ENCODE data around the gene SH3BGRL2.

The SH3BGRL2 gene

GRCh38 chr6:79589701-79590100 is 41.4 kb upstream of the SH3BGRL2 start:
- Histone ChIP-seq H3K9ac (ENCODE audit: low read depth, low read length) (no peak overlapping the region), H3K4me3 (ENCODE audit: low read depth in 1 of 2, low read length in 2 of 2) (no peak overlapping the region)
- no peak for DNase-seq

GRCh38 chr6:79597155-79597554 is 34.0 kb upstream of the SH3BGRL2 start:
- Histone ChIP-seq H3K36me3 (ENCODE audit: insufficient read depth, low read length) (no peaks in the 10 kb centered on the region), H4K20me1 (ENCODE audit: insufficient read depth, low read length) (no peaks in the 10 kb centered on the region), H3K27ac (ENCODE audit: low read length) (no peak overlapping the region), H3K79me2 (ENCODE audit: insufficient read depth, low read length) (no peaks in the 10 kb centered on the region), H3K27me3 (ENCODE audit: insufficient read depth, low read length, poor library complexity) (no peaks in the 10 kb centered on the region), H3K9ac (ENCODE audit: low read depth, low read length) (no peak overlapping the region), H3K4me3 (ENCODE audit: low read depth in 1 of 2, low read length in 2 of 2) (no peak overlapping the region), H3K9me3 (ENCODE audit: insufficient read depth, low read length, severe bottlenecking) (no peaks in the 10 kb centered on the region), H3K4me2 (ENCODE audit: insufficient read depth, low read length) (no peak overlapping the region), H3K4me1 (ENCODE audit: insufficient read depth, low read length) (no peaks in the 10 kb centered on the region), H2AFZ (ENCODE audit: low read depth, low read length) (no peak overlapping the region)
- TF ChIP-seq EZH2 (IDR thresholded peaks at IDR 0.05; ENCODE audit: borderline replicate concordance, low read depth, low read length, severe bottlenecking) (no peak), CTCF (IDR thresholded peaks at IDR 0.05; ENCODE audit: borderline replicate concordance, extremely low read depth, low read length, poor library complexity, severe bottlenecking) (no peak)
- ATAC-seq (ENCODE audit: insufficient read depth, low read depth) = no peak
- DNase-seq = no peak

More at GRCh38 chr6:79589701-79590100, 41.4 kb upstream of the SH3BGRL2 start:
- H3K4me1 ChIP-seq (ENCODE audit: insufficient read depth, low read length) = no peaks in the 10 kb centered on the region
- no peaks in the 10 kb centered on the region for H3K27me3 ChIP-seq (ENCODE audit: insufficient read depth, low read length, poor library complexity)
- H3K4me2 ChIP-seq (ENCODE audit: insufficient read depth, low read length) = no peak overlapping the region
- H3K27ac ChIP-seq (ENCODE audit: low read length) = no peak overlapping the region
- H4K20me1 ChIP-seq (ENCODE audit: insufficient read depth, low read length) = no peaks in the 10 kb centered on the region
- no peak for ATAC-seq (ENCODE audit: insufficient read depth, low read depth)
- TF ChIP-seq CTCF (IDR thresholded peaks at IDR 0.05; ENCODE audit: borderline replicate concordance, extremely low read depth, low read length, poor library complexity, severe bottlenecking) (no peak), EZH2 (IDR thresholded peaks at IDR 0.05; ENCODE audit: borderline replicate concordance, low read depth, low read length, severe bottlenecking) (no peak)
- H3K79me2 ChIP-seq (ENCODE audit: insufficient read depth, low read length) = no peaks in the 10 kb centered on the region
- no peak overlapping the region for H2AFZ ChIP-seq (ENCODE audit: low read depth, low read length)
- H3K9me3 ChIP-seq (ENCODE audit: insufficient read depth, low read length, severe bottlenecking) = no peaks in the 10 kb centered on the region
- H3K36me3 ChIP-seq (ENCODE audit: insufficient read depth, low read length) = no peaks in the 10 kb centered on the region

GRCh38 chr6:79598012-79598411 is 33.1 kb upstream of the SH3BGRL2 start:
- ATAC-seq (ENCODE audit: insufficient read depth, low read depth) (no peak), DNase-seq (no peak)
- Histone ChIP-seq H2AFZ (ENCODE audit: low read depth, low read length) (no peak overlapping the region), H3K9ac (ENCODE audit: low read depth, low read length) (no peak overlapping the region), H3K9me3 (ENCODE audit: insufficient read depth, low read length, severe bottlenecking) (no peaks in the 10 kb centered on the region), H3K4me3 (ENCODE audit: low read depth in 1 of 2, low read length in 2 of 2) (no peak overlapping the region), H3K27me3 (ENCODE audit: insufficient read depth, low read length, poor library complexity) (no peaks in the 10 kb centered on the region), H3K4me2 (ENCODE audit: insufficient read depth, low read length) (no peak overlapping the region), H3K4me1 (ENCODE audit: insufficient read depth, low read length) (no peaks in the 10 kb centered on the region), H3K79me2 (ENCODE audit: insufficient read depth, low read length) (no peaks in the 10 kb centered on the region), H3K36me3 (ENCODE audit: insufficient read depth, low read length) (no peaks in the 10 kb centered on the region), H3K27ac (ENCODE audit: low read length) (no peak overlapping the region), H4K20me1 (ENCODE audit: insufficient read depth, low read length) (no peaks in the 10 kb centered on the region)
- TF ChIP-seq EZH2 (IDR thresholded peaks at IDR 0.05; ENCODE audit: borderline replicate concordance, low read depth, low read length, severe bottlenecking) (no peak), CTCF (IDR thresholded peaks at IDR 0.05; ENCODE audit: borderline replicate concordance, extremely low read depth, low read length, poor library complexity, severe bottlenecking) (no peak)

GRCh38 chr6:79599725-79600259 is 31.3 kb upstream of the SH3BGRL2 start:
- peaks cover 1% of the 10 kb centered on the region for H3K27me3 ChIP-seq (ENCODE audit: insufficient read depth, low read length, poor library complexity)
- no peak overlapping the region for H3K27ac ChIP-seq (ENCODE audit: low read length)
- TF ChIP-seq EZH2 (IDR thresholded peaks at IDR 0.05; ENCODE audit: borderline replicate concordance, low read depth, low read length, severe bottlenecking) (no peak), CTCF (IDR thresholded peaks at IDR 0.05; ENCODE audit: borderline replicate concordance, extremely low read depth, low read length, poor library complexity, severe bottlenecking) (no peak)
- no peaks in the 10 kb centered on the region for H3K9me3 ChIP-seq (ENCODE audit: insufficient read depth, low read length, severe bottlenecking)
- H3K4me2 ChIP-seq (ENCODE audit: insufficient read depth, low read length) = no peak overlapping the region
- H3K36me3 ChIP-seq (ENCODE audit: insufficient read depth, low read length) = no peaks in the 10 kb centered on the region
- H2AFZ ChIP-seq (ENCODE audit: low read depth, low read length) = no peak overlapping the region
- H3K4me3 ChIP-seq (ENCODE audit: low read depth in 1 of 2, low read length in 2 of 2) = no peak overlapping the region
- DNase-seq = no peak
- ATAC-seq (ENCODE audit: insufficient read depth, low read depth) = no peak
- no peaks in the 10 kb centered on the region for H4K20me1 ChIP-seq (ENCODE audit: insufficient read depth, low read length)
- no peaks in the 10 kb centered on the region for H3K79me2 ChIP-seq (ENCODE audit: insufficient read depth, low read length)
- H3K4me1 ChIP-seq (ENCODE audit: insufficient read depth, low read length) = no peaks in the 10 kb centered on the region
- no peak overlapping the region for H3K9ac ChIP-seq (ENCODE audit: low read depth, low read length)

All from DND-41 (cell line).